ENCODE results near the gene HMBS.

HMBS gene

DNA sequence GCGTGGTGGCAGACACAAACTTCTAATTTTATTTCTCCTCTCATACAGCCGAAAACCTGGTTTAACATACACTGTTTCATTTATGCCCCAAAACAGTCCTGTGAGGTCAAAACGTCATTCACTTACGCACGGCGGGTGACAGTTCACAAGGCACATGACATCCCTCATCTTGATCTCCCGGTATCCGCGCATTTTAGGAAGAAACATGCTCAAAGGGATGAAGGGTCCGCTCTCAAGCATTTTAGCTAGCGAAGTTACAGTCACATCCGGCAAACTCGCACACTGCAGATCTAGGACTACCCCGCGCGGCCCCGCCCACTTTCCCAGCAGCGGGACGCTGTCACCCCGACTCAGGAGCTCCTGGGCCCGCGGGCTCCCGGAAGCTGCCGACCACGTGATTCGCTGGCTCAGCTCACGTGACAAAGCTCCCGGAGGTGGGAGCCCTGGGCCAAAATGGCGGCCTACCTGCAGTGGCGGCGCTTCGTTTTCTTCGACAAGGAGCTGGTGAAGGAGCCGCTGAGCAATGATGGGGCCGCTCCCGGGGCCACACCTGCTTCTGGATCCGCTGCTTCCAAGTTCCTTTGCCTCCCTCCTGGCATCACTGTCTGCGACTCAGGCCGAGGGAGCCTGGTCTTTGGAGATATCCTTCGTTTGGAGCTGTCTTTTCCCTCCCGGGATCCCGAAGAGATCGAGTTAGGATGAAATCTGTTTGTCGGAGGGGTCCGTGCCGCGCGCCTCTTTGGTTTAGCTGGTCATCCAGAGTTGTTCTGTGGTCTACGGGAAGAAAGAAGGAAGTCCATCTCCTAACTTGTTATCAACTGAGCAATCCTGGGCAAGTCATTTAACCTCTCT is 17.1 kb upstream of the HMBS start, which contains the start of gene VPS11:
Gene VPS11 (plus strand): TSS at position 448 of the 852 bp plus-strand sequence. CDS start 6 bp downstream, at position 454.
- peak; percentile 98 for DNase-seq (ENCODE audit: low read depth, low spot score)

DNA sequence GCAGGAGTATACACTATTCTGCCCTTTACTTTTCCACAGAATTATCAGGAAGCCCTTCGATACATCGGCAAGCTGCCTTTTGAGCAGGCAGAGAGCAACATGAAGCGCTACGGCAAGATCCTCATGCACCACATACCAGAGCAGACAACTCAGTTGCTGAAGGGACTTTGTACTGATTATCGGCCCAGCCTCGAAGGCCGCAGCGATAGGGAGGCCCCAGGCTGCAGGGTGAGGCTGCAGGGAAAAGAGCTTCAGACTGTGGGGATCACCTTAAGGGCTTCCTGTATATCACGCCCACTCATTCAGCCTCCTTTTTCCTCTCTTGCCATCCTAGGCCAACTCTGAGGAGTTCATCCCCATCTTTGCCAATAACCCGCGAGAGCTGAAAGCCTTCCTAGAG is 6.8 kb upstream of the HMBS start:
- DNase-seq (ENCODE audit: low read depth, low spot score) = no peak

DNA sequence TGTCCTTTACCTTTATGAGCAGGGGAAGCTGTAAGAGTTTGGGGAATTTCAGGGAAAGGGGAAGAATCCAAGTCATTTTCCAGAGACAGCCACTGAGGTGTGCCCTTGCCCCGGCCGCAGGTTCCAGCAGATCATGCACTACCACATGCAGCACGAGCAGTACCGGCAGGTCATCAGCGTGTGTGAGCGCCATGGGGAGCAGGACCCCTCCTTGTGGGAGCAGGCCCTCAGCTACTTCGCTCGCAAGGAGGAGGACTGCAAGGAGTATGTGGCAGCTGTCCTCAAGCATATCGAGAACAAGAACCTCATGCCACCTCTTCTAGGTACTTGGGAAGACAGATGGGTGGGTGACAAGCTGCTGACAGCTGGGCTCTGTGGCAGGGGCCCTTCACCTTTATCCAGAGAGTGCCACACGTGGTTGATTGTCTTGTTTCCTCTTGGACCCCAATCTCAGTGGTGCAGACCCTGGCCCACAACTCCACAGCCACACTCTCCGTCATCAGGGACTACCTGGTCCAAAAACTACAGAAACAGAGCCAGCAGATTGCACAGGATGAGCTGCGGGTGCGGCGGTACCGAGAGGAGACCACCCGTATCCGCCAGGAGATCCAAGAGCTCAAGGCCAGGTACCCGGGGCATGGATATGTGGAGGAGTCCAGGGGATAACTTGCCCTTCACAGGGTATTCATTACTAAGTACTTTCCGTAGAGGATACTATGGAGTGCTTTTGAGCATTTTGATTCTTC is 5.8 kb upstream of the HMBS start:
- no peak for DNase-seq (ENCODE audit: low read depth, low spot score)

DNA sequence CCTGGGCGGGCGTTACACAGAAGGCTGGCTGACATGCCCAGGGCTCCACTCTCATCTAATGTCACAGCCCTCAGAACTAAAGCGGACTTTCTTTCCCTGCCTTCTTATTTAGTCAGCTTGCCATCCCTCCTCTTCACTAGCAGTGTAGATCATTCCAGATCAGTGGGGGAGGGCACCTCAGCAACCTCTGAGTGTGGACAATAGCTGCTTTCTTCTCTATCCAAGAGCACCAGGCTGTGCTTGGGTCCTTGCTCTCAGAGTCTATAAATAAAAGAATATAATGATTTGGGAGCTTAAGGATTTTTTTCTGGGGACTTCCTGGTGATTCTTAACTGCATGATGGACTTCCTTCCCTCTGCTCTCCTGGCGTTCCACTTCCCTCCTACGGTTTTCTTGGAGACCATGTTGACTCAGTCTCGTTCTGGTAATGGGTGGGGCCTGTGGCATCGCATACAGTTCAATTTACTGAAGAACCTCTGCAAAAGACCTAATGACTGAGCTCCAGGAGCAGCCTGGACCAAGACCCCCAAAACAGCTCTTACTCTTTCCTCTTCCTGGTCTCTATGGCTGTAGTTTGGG is 2.9 kb upstream of the HMBS start:
- no peak for DNase-seq (ENCODE audit: low read depth, low spot score)

DNA sequence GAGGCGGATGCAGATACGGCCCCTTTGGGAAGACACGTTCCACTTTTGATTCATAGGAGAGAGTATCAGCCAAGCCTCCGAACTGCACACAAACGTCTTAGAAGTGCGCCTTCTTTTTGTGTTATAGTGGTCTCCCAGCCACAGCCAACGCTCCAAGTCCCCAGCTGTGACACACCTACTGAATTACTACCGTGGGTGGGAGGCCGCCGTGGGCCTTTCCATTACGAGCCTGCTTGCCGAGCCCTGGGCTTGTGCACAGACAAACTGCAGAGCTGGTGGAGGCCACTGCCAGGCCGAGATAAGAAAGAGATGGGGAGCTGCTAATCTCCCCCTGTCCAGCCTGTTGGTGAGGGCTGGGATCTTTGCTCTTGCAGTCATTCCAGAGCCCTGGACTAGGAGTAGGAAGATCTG is 761 bp downstream of the HMBS start:
- no peak for DNase-seq (ENCODE audit: low read depth, low spot score)

DNA sequence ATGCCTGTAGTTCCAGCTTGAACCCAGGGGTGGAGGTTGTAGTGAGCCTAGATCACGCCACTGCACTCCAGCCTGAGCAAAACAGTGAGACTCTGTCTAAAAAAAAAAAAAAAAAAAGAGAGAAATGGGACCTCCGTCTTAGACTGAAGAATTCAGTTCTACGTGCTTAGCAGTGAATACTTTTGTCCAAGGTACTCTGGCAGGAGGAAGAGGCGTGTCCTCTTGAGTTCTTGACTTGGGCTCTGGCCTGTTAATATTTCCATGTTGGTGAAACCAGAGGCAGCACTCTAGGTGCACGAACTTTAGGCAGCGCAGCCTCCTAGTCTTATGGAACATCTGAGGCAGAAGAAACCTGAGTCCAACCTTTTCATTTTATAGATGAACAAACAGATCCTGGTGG is 2.4 kb downstream of the HMBS start:
- no peak for DNase-seq (ENCODE audit: low read depth, low spot score)

DNA sequence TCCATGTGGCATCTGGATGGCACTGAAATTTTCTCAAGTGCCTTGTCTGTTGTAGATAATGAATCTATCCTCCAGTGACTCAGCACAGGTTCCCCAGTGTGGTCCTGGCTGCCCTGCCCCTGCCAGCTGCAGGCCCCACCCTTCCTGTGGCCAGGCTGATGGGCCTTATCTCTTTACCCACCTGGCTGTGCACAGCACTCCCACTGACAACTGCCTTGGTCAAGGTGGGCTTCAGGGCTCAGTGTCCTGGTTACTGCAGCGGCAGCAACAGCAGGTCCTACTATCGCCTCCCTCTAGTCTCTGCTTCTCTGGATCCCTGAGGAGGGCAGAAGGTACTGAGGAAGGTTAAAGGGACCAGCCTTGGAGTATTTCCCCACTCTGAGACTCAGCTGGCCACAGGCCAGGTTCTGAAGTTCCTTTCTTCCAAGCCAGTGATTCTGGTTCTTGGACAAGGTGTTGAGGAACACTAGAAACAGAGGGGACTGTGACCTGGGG is 3.1 kb downstream of the HMBS start:
- no peak for DNase-seq (ENCODE audit: low read depth, low spot score)

DNA sequence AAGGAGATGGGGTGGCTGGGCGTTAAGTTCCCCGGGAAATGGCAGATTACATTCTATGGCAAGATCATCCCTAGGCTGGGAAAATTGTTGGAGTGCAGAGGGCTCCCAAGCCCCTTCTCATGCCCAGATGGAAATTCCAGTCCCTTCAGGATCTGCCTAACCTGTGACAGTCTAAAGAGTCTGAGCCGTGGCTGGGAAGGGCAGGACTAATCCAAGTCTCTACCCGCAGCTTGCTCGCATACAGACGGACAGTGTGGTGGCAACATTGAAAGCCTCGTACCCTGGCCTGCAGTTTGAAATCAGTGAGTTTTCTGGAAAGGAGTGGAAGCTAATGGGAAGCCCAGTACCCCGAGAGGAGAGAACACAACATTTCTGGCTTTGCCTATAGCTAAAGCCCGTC is 3.7 kb downstream of the HMBS start:
- DNase-seq (ENCODE audit: low read depth, low spot score) = no peak

DNA sequence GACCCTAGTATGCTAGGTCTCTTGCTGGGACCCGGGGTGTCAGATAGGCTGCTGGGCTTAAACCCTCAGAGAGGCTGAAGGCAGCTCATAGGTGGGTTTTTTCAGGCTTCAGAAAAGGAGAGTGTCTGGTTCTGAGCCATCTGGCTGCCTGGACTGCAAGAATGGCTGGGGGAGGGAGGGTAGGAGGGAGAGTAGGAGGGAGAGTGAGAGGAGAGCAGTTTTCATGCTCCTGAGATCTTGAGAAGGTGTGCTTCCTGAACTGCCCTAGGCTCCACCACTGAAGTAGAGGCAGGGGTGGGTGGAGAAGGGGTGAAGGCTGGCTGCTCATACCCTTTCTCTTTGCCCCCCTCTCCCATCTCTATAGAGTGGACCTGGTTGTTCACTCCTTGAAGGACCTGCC is 4.6 kb downstream of the HMBS start:
- no peak for DNase-seq (ENCODE audit: low read depth, low spot score)

DNA sequence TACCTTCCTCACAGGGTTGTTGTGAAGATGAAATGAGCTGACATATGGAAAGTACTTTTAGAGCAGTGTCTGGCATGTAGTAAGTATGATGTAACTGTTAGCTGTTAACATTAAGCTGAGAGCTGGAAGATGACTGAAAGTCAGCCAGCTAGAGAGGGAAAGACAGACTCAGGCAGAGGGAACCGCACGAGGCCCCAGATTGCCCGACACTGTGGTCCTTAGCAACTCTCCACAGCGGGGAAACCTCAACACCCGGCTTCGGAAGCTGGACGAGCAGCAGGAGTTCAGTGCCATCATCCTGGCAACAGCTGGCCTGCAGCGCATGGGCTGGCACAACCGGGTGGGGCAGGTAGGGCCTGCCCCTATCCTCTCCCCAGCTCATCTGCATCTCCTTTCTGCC is 6.5 kb downstream of the HMBS start:
- no peak for DNase-seq (ENCODE audit: low read depth, low spot score)

DNA sequence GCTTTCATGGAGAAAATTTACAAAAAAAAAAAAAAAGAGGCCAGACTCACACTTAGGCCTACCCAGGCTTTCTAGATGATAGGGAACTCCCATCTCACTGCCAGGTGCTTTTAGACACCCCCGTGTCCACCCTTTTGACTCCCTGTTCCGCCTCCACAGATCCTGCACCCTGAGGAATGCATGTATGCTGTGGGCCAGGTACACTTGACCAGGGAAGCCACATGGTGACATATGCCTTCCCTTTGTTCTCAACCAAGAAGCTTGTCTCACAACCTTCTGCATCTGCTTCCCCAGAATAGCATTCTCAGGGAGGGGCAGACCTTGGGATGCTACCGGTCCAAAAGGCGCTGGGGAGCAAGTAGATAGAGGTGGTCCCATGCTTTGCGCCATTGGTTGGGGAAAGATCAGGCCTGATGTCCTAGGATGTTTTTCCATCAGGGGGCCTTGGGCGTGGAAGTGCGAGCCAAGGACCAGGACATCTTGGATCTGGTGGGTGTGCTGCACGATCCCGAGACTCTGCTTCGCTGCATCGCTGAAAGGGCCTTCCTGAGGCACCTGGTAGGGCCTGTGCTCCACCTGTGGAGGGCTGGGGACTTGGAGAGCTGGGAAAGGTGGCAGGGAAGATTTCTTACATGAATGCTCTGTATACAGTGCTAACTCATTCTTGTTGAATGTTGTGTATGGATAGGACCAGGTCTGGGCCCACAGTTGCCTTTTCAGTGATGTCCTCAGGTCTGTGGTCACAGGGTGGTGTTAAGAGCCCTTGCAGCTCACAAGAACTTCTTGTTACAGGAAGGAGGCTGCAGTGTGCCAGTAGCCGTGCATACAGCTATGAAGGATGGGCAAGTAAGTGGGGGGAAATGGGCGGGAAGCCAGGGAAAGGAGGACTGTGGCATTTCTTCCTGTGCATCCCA is 7.5 kb downstream of the HMBS start:
- peak; percentile 9 for DNase-seq (ENCODE audit: low read depth, low spot score)

DNA sequence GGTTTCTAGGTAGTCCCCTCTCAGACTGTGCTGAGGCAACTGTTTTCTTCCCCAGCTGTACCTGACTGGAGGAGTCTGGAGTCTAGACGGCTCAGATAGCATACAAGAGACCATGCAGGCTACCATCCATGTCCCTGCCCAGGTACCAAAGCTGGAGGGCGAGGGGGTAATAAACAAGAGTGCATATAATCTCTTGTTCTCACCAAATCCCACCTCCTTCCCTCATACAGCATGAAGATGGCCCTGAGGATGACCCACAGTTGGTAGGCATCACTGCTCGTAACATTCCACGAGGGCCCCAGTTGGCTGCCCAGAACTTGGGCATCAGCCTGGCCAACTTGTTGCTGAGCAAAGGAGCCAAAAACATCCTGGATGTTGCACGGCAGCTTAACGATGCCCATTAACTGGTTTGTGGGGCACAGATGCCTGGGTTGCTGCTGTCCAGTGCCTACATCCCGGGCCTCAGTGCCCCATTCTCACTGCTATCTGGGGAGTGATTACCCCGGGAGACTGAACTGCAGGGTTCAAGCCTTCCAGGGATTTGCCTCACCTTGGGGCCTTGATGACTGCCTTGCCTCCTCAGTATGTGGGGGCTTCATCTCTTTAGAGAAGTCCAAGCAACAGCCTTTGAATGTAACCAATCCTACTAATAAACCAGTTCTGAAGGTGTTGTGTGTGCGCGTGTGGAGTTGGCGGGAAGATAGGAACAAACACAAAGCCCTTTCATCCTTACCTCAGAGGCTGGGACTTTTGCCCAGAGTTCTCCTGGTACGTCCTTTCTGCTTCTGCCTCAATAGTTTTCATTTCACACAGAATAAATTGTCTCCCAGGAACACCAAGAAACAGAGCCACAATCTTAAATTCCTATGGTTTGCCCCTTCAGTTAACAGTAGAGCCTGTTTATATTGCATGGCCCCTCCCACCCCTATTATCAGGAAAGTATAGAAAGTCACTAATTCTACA is 8.5 kb downstream of the HMBS start:
- DNase-seq (ENCODE audit: low read depth, low spot score) = peak; percentile 91

DNA sequence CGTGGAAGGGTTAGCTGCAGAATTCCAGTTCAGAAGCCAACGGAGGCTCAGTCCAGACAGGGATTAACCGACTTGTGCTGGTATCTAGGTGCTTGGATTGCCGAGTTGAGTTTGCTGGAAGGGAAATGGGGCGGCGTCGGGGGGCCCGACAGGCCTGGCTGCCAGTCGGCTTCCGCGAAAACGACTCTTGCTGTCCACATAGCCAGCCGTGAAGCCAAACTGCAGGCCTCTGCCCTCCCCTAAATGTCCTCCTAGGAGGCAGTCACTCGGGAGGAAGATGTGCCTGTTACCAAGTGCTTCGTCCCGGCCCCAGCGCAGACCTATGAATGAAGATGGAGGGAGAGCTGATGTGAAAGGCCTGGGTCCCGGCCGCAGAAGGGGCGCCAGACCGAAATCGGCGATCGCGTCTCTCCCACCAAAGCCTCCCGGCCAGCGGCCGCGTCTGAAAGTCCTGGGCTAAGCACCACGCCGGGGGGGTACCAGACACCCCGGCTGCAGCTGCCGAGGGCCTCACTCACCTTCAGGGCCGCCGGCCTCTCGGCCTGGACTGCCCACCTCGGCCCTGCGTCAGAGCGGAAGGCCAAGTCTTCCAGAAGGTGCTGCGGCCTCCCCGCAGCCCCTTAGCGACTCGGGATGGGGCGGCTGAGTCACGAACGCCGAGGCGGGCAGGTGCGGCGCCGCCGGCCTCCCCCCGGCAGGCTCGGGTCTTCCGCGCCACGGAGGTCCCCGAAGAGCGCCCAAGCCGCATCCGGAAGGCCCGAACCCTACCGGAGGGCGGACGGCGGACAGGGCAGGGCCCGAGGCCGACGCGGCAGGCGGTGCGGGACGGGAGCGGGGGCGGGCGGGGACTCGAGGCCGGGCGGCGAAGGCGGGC is 9.5 kb downstream of the HMBS start:
- DNase-seq (ENCODE audit: low read depth, low spot score) = peak; percentile 69

DNA sequence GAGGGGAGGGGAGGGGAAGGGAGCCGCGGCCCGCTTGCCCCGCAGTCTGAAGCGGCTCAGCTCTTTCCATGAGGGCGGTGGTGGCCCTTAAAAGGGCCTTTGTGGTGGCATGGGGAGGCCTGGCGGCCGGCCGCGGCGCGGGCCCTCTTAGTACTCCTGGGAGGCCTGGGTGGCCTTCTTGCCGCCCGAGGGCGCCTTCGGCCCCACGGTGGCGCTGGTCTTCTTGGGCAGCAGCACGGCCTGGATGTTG is 10.1 kb downstream of the HMBS start:
- peak; percentile 94 for DNase-seq (ENCODE audit: low read depth, low spot score)

DNA sequence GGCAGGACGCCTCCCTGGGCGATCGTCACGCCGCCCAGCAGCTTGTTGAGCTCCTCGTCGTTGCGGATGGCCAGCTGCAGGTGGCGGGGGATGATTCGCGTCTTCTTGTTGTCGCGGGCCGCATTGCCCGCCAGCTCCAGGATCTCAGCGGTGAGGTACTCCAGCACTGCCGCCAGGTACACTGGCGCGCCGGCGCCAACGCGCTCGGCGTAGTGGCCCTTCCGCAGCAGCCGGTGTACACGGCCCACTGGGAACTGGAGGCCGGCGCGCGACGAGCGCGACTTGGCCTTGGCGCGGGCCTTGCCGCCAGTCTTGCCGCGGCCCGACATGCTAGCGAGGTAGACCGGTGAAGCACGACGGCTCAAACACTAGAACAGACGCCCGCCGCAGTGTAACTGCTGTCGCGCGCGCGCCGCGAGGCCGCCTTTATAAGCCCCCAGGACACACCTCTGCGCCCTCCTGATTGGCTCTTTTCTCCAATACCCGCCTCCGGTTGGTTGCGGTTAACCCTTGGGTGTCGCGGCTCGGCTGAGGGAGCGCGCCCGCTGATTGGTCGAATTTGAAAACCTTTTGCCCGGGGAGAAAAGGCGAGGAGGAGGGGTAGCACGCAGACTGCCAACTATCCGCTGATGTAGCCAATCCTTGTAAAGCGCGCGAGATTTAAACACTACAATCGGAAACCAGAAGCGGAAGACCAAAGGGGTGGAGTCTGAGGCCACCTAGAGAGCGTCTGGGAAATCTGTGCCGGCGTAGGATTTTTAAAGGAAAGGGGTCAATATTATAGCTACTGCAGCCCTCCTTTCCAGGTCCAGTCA is 10.6 kb downstream of the HMBS start:
- peak; percentile 100 for DNase-seq (ENCODE audit: low read depth, low spot score)

DNA sequence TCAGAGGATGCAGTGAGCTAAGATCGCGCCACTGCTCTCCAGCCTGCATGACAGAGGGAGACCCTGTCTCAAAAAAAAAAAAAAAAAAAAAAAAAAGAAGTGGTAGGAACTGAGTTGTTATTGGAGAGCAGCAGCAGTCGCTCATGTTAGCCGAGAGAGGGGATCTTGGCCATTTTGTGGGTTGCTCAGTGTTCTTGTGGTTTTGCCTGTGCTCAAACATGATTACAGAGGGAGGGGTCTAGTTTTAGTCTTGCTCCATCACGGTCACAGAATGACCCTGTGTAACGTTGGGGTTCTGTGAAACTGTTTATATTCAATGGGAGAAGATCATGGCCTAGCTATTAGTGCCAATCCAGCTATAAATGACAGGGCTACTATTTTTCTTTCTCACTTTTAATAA is 15.0 kb downstream of the HMBS start:
- DNase-seq (ENCODE audit: low read depth, low spot score) = no peak

DNA sequence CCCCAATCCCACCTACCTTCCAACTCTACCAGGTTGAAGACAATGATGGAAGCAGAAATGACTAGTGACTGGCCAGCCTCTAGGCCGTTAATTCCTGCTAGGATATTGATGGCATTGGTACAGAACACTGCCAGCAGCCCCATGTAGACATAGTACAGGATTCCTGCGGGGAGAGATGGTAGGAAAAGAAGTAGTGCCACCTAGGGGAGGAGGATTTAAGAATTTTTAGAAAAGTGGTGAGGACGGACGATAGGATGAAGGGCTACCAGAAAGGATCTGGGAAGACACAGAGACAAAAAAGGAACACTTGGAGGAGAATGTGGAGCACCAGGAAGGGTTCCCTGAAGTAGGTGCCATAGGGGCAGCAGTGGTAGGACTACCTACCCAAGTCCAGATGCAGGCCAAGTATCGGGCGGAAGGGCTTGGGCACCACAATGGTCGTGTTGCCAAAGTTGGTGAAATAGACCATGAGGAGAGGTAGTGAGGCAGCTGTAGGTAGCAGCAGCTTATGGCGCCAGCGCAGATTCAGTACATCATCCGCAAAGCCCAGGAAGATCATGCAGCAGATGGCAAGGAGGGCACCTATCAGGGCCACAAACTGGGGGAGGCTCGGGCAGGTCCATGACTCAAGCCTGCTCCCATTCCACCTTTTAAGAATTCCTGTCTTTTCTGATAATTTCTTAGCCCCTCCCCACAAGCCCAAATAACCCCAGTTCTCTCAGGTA is 15.7 kb downstream of the HMBS start:
- peak; percentile 55 for DNase-seq (ENCODE audit: low read depth, low spot score)
